Esophagus muscularis mucosa (tissue), 4 donors: ENCODE data around the gene NOG. TPM values are rescaled to one million over a fixed set of nuclear protein-coding genes. Genes with fewer than 3 reads are reported as not detected.

ENCODE experiments used
- DNase-seq: peaks from one replicate; pipeline ENCODE4 v3.0.0-alpha.2; 2017; ENCODE audit errors: extremely low spot score
- H3K27ac ChIP-seq, 4 donors: fragments of 200-600 bp; sonication (generic); replicated peaks in 1 of 4; 1 replicate in 3 of 4; 2 replicates in 1 of 4; pipeline ENCODE4 v1.5.1; 2016 to 2019; ENCODE audit warnings: mild to moderate bottlenecking in 1 of 4
- H3K27me3 ChIP-seq, 4 donors: fragments of 200-600 bp; sonication (generic); one replicate each; pipeline versions ENCODE4 v1.5.1 to v1.6.0; 2016 to 2019
- H3K36me3 ChIP-seq, 4 donors: fragments of 200-600 bp; sonication (generic); one replicate each; pipeline ENCODE4 v1.5.1; 2016 to 2019
- H3K4me1 ChIP-seq, 4 donors: fragments of 200-600 bp; sonication (generic); one replicate each; pipeline ENCODE4 v1.5.1; 2016 to 2019
- H3K4me3 ChIP-seq, 4 donors: fragments of 200-600 bp; sonication (generic); 1 replicate in 2 of 4; 2 replicates in 2 of 4; pipeline ENCODE4 v1.5.1; 2016 to 2019; ENCODE audit warnings: mild to moderate bottlenecking in 4 of 4, moderate library complexity in 1 of 4
- H3K9me3 ChIP-seq, 4 donors: fragments of 200-600 bp; sonication (generic); 1 replicate in 3 of 4; 2 replicates in 1 of 4; pipeline ENCODE4 v1.5.1; 2016 to 2019
- EP300 ChIP-seq: sonication (generic); formaldehyde crosslinking; IDR thresholded peaks from one replicate; pipeline ENCODE4 v1.6.1; 2017; ENCODE audit warnings: antibody characterized with exemption
- POLR2A ChIP-seq: fragments of 450-650 bp; IDR thresholded peaks from one replicate; pipeline ENCODE4 v1.6.1; 2017; ENCODE audit warnings: antibody characterized with exemption, moderate library complexity, mild to moderate bottlenecking, low read depth
- POLR2AphosphoS5 ChIP-seq, 2 donors: sonication (generic); formaldehyde crosslinking; IDR thresholded peaks; one replicate each; pipeline ENCODE4 v1.6.1; 2017; ENCODE audit warnings: antibody characterized with exemption in 2 of 2
- WGBS: methylation state at CpG from one replicate; pipeline ENCODE4 v1.1.5; 2018; 5-methylcytosine and 5-hydroxymethylcytosine counted together
- intact Hi-C: fragments of 100-400 bp; cut with DNase I; formaldehyde crosslinking; loops from one replicate; pipeline ENCODE4 v1.15.1; 2023
- total RNA-seq, 4 donors: library from RNA; depleted of rRNA; stranded (reverse); fragments of >200 nt; gene quantifications; one replicate each; pipeline versions ENCODE4 v1.1.0 to v1.2.1, GENCODE V29; 2016
- TF ChIP-seq, protein P1 (sequence below), 3 experiments: fragments of 200-600 bp in 2 of 3; fragments of 450-650 bp in 1 of 3; sonication (generic) in 2 of 3; IDR thresholded peaks; one replicate each; pipeline ENCODE4 v1.5.1; 2017 to 2019; ENCODE audit warnings: antibody characterized with exemption in 3 of 3, mild to moderate bottlenecking in 2 of 3, moderate library complexity in 1 of 3

Gene NOG
- total RNA-seq, 4 donors from 2014 or later = 0.42 to 9.1 (median 6.7) TPM

DNA sequence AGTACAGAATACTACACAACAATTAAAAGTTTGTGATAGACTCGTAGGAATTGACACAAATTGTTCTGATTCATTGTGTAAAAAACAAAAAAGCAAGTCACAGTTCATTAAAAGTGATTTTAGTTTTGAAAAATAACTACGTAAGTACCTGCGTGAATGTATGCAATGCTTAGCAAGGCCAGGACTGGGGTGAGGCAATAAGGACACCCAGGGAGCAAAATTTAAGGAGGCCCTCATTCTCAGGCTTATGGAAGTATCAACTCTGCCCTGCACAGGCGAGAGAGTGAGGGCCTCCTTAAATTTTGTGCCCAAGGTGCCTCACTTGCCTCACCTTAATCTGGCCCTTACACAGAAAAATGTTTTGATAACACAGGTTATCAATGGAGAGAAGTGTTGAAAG is 31.4 kb downstream of the NOG start:
- intact Hi-C loops = no loop called here
- 85% methylated on average over 4 of the region's 4 CpGs for WGBS

DNA sequence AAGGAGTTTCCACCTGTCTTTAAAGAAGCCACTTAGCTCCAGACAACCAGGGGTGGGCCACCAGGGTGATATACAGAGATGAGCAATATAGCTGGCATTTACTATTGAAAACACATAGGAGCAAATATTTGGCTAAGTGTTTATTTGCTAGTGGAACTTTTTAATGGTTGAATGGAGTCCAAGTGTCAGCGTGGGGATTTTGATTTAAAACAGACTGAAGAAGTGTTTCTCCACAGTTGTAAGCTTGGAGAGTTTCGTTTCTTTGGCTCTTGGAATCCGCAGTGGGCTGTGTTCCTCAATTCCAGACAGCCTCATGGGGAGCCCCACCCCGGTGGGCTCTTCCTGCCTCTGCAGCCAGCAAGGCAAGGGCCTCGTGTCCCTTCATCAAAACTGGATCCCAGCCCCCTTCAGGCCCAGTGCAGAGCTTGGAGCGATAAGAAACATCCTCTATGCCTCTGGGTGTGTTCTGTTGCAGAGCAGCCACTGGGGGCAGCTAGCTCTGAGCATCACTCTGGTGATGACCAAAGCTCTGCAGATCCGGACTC is 36.1 kb downstream of the NOG start:
- no peak for DNase-seq
- no peak overlapping the region for H3K27ac ChIP-seq
- WGBS = 20% methylated on average over 6 of the region's 7 CpGs
- peaks cover 0 to 12% (median 0%) of the 10 kb centered on the region in 4 donors for H3K27me3 ChIP-seq
- no peaks in the 10 kb centered on the region for H3K9me3 ChIP-seq
- intact Hi-C loops = no loop called here
- peaks cover 0 to 6% (median 0%) of the 10 kb centered on the region in 4 donors for H3K4me1 ChIP-seq
- H3K4me3 ChIP-seq = no peak overlapping the region
- no peaks in the 10 kb centered on the region for H3K36me3 ChIP-seq
- TF ChIP-seq POLR2AphosphoS5 (IDR thresholded peaks at IDR 0.05) (no peak), POLR2A (no peak), EP300 (no peak)
- TF ChIP-seq, protein P1, sequence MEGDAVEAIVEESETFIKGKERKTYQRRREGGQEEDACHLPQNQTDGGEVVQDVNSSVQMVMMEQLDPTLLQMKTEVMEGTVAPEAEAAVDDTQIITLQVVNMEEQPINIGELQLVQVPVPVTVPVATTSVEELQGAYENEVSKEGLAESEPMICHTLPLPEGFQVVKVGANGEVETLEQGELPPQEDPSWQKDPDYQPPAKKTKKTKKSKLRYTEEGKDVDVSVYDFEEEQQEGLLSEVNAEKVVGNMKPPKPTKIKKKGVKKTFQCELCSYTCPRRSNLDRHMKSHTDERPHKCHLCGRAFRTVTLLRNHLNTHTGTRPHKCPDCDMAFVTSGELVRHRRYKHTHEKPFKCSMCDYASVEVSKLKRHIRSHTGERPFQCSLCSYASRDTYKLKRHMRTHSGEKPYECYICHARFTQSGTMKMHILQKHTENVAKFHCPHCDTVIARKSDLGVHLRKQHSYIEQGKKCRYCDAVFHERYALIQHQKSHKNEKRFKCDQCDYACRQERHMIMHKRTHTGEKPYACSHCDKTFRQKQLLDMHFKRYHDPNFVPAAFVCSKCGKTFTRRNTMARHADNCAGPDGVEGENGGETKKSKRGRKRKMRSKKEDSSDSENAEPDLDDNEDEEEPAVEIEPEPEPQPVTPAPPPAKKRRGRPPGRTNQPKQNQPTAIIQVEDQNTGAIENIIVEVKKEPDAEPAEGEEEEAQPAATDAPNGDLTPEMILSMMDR (IDR thresholded peaks at IDR 0.05) = peak in 1 of 3 experiments; percentile 16

More for the DNA sequence above, 31.4 kb downstream of the NOG start:
- Histone ChIP-seq H3K36me3 (no peaks in the 10 kb centered on the region), H3K4me1 (peaks cover 0 to 4% (median 0%) of the 10 kb centered on the region in 4 donors), H3K9me3 (no peaks in the 10 kb centered on the region), H3K4me3 (no peak overlapping the region), H3K27me3 (peaks cover 0 to 9% (median 0%) of the 10 kb centered on the region in 4 donors), H3K27ac (no peak overlapping the region)
- TF ChIP-seq, protein P1 (IDR thresholded peaks at IDR 0.05) = no peak
- no peak for TF ChIP-seq POLR2AphosphoS5 (IDR thresholded peaks at IDR 0.05)
- TF ChIP-seq POLR2A = no peak
- TF ChIP-seq EP300 = no peak
- no peak for DNase-seq

DNA sequence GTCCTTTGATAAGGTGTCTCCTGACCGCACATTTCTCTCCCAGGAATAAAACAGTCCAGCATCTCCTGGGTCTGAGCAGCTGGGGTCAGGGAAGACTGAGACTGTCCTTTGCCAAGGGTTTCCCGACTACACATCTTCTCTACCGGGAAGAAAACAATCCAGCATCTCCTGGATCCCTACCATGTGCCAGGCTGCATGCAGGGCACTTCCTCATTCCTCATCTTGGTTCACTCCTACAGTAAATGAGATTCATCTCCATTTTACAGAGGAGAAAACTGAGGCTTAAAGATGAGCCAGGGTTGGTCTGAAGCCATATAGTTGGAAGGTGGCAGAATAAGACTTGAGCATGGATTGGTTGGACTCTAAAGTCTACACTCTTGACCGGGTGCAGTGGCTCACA is 36.7 kb downstream of the NOG start:
- Histone ChIP-seq H3K36me3 (no peaks in the 10 kb centered on the region), H3K27me3 (peaks cover 0 to 12% (median 0%) of the 10 kb centered on the region in 4 donors), H3K4me1 (peaks cover 0 to 6% (median 0%) of the 10 kb centered on the region in 4 donors), H3K9me3 (no peaks in the 10 kb centered on the region), H3K27ac (no peak overlapping the region), H3K4me3 (no peak overlapping the region)
- intact Hi-C loops = no loop called here
- no peak for DNase-seq
- 74% methylated on average over 4 of the region's 4 CpGs for WGBS
- no peak for TF ChIP-seq POLR2AphosphoS5 (IDR thresholded peaks at IDR 0.05)
- TF ChIP-seq, protein P1 (IDR thresholded peaks at IDR 0.05) = no peak
- no peak for TF ChIP-seq POLR2A
- TF ChIP-seq EP300 = no peak

DNA sequence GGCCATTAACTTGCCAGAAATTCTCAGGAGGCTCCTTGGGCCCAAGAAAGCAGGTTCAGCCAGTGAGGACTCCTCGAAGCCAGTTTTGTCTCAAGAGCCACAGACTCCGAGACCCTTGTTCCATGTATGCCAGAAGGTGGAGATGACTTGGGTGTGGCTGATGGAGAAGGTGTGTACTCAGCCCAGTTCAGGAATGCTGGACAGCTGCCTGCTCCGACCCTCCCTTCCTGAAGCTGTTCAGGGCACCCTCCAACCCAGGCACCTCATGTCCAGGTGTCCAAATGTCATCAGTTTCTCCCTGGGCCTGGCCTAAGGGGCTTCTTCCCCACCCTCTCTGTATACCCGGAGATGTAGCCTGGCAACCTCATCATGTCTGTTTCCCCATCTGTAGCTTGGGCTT is 40.2 kb downstream of the NOG start:
- peaks cover 0 to 24% (median 0%) of the 10 kb centered on the region in 4 donors for H3K27me3 ChIP-seq
- intact Hi-C loops = no loop called here
- DNase-seq = no peak
- WGBS = 88% methylated on average over 3 of the region's 4 CpGs
- H3K4me3 ChIP-seq = no peak overlapping the region
- H3K27ac ChIP-seq = no peak overlapping the region
- H3K9me3 ChIP-seq = no peaks in the 10 kb centered on the region
- no peak for TF ChIP-seq POLR2A
- TF ChIP-seq EP300 = no peak
- TF ChIP-seq, protein P1 (IDR thresholded peaks at IDR 0.05) = no peak
- no peak for TF ChIP-seq POLR2AphosphoS5 (IDR thresholded peaks at IDR 0.05)
- H3K4me1 ChIP-seq = peaks cover 0 to 18% (median 0%) of the 10 kb centered on the region in 4 donors
- no peaks in the 10 kb centered on the region for H3K36me3 ChIP-seq

DNA sequence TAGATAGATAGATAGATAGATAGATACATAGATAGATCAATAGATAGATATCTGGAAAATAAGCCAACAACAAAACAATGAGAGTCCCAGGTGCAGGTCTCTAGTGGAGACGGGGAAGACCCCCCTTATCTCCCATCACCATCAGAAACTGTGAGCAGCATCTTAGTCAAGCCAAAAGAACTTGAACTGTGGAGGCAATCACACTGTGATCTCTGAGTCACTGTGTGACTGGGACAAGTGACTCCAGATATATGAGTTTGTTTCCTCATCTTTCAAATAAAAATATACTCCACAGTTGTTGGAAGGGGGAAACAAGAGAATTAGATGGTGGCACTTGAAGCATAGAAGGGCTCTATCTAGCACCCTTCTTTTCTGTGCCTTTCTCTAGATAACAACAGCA is 42.1 kb downstream of the NOG start:
- TF ChIP-seq POLR2AphosphoS5 (IDR thresholded peaks at IDR 0.05) (no peak), EP300 (no peak), POLR2A (no peak)
- TF ChIP-seq, protein P1 (IDR thresholded peaks at IDR 0.05) = no peak
- Histone ChIP-seq H3K9me3 (no peaks in the 10 kb centered on the region), H3K4me1 (peaks cover 0 to 12% (median 0%) of the 10 kb centered on the region in 4 donors), H3K27me3 (peaks cover 0 to 35% (median 2%) of the 10 kb centered on the region in 4 donors), H3K4me3 (no peak overlapping the region), H3K27ac (no peak overlapping the region), H3K36me3 (no peaks in the 10 kb centered on the region)
- no peak for DNase-seq
- 87% methylated on average over 1 of the region's 1 CpG for WGBS
- intact Hi-C loops = no loop called here
